Activated naive CD4-positive, alpha-beta T cell treated with anti-CD3 and anti-CD28 coated beads, Interleukin-2, amount 50 U/mL, for 16 hours (primary cell): ENCODE data around the gene TAF9B.
"Not testable (repeated sequence)": the region's sequence is repeated elsewhere in the genome, so short reads cannot be mapped to it uniquely, and the experiment has no call there.

ENCODE experiments used
- DNase-seq: peaks from one replicate; pipeline ENCODE4 v3.0.0-alpha.2; 2020

TAF9B gene

GRCh38 chrX:78139160-78140123 is at the start of gene TAF9B:
Gene TAF9B (minus strand): TSS chrX:78139650. CDS start chrX:78139611, 39 bp downstream.
- DNase-seq = peak; percentile 83

GRCh38 chrX:78182881-78183280 is 43.4 kb upstream of the TAF9B start:
- no peak for DNase-seq

- DNase-seq = no peak
These were observed 41.9 kb upstream of the TAF9B start for GRCh38 chrX:78181307-78181706.

- DNase-seq = no peak
These were observed 28.6 kb upstream of the TAF9B start for GRCh38 chrX:78168065-78168464.

- no peak for DNase-seq
These were observed 26.0 kb upstream of the TAF9B start for GRCh38 chrX:78165425-78165824.

- not testable (repeated sequence) for DNase-seq
These were observed 23.7 kb upstream of the TAF9B start for GRCh38 chrX:78163175-78163574.

- DNase-seq = not testable (repeated sequence)
These were observed 21.3 kb upstream of the TAF9B start for GRCh38 chrX:78160711-78161110.

GRCh38 chrX:78157846-78158245 is 18.4 kb upstream of the TAF9B start:
- DNase-seq = not testable (repeated sequence)

GRCh38 chrX:78157373-78157772 is 17.9 kb upstream of the TAF9B start:
- DNase-seq = not testable (repeated sequence)

GRCh38 chrX:78147002-78147540 is 7.6 kb upstream of the TAF9B start:
- not testable (repeated sequence) for DNase-seq

GRCh38 chrX:78140206-78140605 is 756 bp upstream of the TAF9B start:
- DNase-seq = no peak

GRCh38 chrX:78133238-78133960 is 6.1 kb downstream of the TAF9B start:
- no peak for DNase-seq

- no peak for DNase-seq
These were observed 8.3 kb downstream of the TAF9B start for GRCh38 chrX:78131117-78131516.

- DNase-seq = no peak
These were observed 9.1 kb downstream of the TAF9B start for GRCh38 chrX:78130396-78130795.

GRCh38 chrX:78129714-78130113 is 9.7 kb downstream of the TAF9B start:
- no peak for DNase-seq

- not testable (repeated sequence) for DNase-seq
These were observed 13.7 kb downstream of the TAF9B start for GRCh38 chrX:78125781-78126180.

GRCh38 chrX:78125148-78125547 is 14.3 kb downstream of the TAF9B start:
- no peak for DNase-seq

GRCh38 chrX:78124307-78124706 is 15.1 kb downstream of the TAF9B start:
- DNase-seq = no peak

GRCh38 chrX:78123190-78123589 is 16.3 kb downstream of the TAF9B start:
- DNase-seq = peak; percentile 34

- no peak for DNase-seq
These were observed 19.8 kb downstream of the TAF9B start for GRCh38 chrX:78119521-78120227.

- DNase-seq = no peak
These were observed 20.8 kb downstream of the TAF9B start for GRCh38 chrX:78118628-78119027.

GRCh38 chrX:78116766-78117165 is 22.7 kb downstream of the TAF9B start:
- no peak for DNase-seq

- no peak for DNase-seq
These were observed 23.1 kb downstream of the TAF9B start for GRCh38 chrX:78116365-78116764.
